Progenitor cell of endocrine pancreas (in vitro differentiated cells): ENCODE results near the gene NAA60. TPM values are rescaled to one million over a fixed set of nuclear protein-coding genes. Genes with fewer than 3 reads are reported as not detected.

Experiments
- DNase-seq: peaks from one replicate; pipeline ENCODE4 v3.0.0; 2021; ENCODE audit warnings: low spot score; ENCODE audit not compliant: unreplicated experiment
- H3K27ac Mint-ChIP-seq: 2 replicates; pipeline ENCODE4 v1.8.0; 2021; ENCODE audit warnings: mild to moderate bottlenecking, moderate library complexity, mixed read lengths
- H3K27me3 Mint-ChIP-seq: 2 replicates; pipeline ENCODE4 v1.8.0; 2021; ENCODE audit warnings: mixed read lengths
- H3K36me3 Mint-ChIP-seq: 2 replicates; pipeline ENCODE4 v1.8.0; 2022; ENCODE audit warnings: mixed read lengths; ENCODE audit not compliant: insufficient read depth
- H3K4me1 Mint-ChIP-seq: 2 replicates; pipeline ENCODE4 v1.8.0; 2021; ENCODE audit warnings: low read depth, mixed read lengths
- H3K4me3 Mint-ChIP-seq: 2 replicates; pipeline ENCODE4 v1.8.0; 2021; ENCODE audit warnings: low read depth, mild to moderate bottlenecking, moderate library complexity, mixed read lengths
- H3K9me3 Mint-ChIP-seq: 2 replicates; pipeline ENCODE4 v1.8.0; 2021; ENCODE audit warnings: low read depth, mixed read lengths
- total RNA-seq: library from RNA; stranded (reverse); gene quantifications from 2 replicates; pipeline ENCODE4 v1.2.1, GENCODE V29; 2021
- TF ChIP-seq, protein P1 (sequence below): fragments of 200-600 bp; sonication (generic); IDR thresholded peaks from one replicate; pipeline ENCODE4 v1.5.0; 2021; ENCODE audit warnings: antibody characterized with exemption, mild to moderate bottlenecking; ENCODE audit not compliant: unreplicated experiment

NAA60 gene
- total RNA-seq, 1 donor from 2014 or later = 71.3 TPM

DNA sequence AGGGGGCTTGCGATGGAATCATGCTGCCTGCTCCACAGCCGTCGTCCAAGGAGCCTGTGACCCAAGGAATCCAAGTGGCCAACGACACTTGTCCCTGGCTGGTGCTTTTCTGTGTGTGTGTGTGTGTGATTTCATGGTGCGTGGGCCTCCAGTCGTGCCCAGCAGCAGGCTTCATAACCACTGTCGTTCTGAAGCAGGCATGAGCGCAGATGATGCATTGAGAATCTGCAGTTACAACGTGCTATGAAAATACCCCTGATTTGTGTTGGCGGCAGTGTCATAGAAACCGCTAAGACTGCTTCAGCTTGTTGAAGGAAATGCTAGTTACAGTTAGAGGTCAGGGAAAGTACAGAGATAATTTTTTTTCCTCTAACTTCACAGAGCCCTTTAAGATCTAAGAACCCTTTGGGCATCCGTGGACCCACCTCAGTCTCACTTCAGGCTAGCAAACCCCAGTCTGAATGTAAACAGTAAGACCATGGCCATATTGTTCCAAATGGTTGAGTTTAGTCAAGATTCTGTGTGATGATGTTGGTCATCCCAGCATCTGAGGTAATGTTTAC is 36.3 kb downstream of the NAA60 start:
- no peak for DNase-seq
- Mint-ChIP-seq H3K36me3 (peaks cover 21% of the 10 kb centered on the region), H3K27ac (no peak overlapping the region), H3K27me3 (no peaks in the 10 kb centered on the region), H3K4me3 (no peak overlapping the region), H3K4me1 (peaks cover 7% of the 10 kb centered on the region), H3K9me3 (no peaks in the 10 kb centered on the region)
- TF ChIP-seq, protein P1, sequence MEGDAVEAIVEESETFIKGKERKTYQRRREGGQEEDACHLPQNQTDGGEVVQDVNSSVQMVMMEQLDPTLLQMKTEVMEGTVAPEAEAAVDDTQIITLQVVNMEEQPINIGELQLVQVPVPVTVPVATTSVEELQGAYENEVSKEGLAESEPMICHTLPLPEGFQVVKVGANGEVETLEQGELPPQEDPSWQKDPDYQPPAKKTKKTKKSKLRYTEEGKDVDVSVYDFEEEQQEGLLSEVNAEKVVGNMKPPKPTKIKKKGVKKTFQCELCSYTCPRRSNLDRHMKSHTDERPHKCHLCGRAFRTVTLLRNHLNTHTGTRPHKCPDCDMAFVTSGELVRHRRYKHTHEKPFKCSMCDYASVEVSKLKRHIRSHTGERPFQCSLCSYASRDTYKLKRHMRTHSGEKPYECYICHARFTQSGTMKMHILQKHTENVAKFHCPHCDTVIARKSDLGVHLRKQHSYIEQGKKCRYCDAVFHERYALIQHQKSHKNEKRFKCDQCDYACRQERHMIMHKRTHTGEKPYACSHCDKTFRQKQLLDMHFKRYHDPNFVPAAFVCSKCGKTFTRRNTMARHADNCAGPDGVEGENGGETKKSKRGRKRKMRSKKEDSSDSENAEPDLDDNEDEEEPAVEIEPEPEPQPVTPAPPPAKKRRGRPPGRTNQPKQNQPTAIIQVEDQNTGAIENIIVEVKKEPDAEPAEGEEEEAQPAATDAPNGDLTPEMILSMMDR = no peak

DNA sequence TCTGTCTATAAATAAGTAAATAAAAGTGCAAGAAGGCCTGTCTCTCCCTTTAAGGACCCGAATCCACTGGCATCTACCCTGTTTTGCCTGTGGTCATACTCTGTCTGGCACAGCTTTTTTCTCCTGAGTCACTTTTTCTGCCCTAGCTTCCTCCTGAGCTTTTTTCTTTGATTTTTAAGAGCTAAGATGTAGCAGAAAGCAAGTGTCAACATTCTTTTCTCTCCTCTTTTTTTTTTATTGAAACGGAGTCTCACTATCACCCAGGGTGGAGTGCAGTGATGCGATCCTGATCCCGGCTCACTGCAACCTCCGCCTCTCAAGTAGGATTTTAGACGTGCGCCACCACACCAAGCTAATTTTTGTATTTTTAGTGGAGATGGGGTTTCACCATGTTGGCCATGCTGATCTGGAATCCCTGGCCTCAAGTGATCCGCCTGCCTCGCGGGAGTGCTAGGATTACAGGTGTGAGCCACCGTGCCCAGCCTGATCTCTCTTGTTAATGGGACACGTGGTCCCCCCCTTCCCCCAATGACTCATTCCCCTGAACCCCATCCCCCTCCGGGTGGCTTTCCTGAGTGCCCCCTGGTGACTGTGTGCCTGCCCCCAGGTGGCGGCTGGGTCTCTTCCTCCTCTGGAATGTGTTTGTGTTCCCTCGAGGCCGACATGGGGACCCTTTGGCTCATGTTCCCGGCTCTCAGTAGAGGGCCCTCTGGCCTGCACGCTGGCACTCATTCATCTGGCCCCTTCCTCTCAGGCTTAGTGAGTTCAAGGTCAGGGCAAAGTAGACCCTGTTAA is 37.6 kb downstream of the NAA60 start:
- Mint-ChIP-seq H3K4me1 (peaks cover 7% of the 10 kb centered on the region), H3K36me3 (peaks cover 21% of the 10 kb centered on the region), H3K27me3 (no peaks in the 10 kb centered on the region), H3K27ac (peak overlapping the region; percentile 81), H3K9me3 (no peaks in the 10 kb centered on the region), H3K4me3 (no peak overlapping the region)
- no peak for DNase-seq
- TF ChIP-seq, protein P1 = no peak

DNA sequence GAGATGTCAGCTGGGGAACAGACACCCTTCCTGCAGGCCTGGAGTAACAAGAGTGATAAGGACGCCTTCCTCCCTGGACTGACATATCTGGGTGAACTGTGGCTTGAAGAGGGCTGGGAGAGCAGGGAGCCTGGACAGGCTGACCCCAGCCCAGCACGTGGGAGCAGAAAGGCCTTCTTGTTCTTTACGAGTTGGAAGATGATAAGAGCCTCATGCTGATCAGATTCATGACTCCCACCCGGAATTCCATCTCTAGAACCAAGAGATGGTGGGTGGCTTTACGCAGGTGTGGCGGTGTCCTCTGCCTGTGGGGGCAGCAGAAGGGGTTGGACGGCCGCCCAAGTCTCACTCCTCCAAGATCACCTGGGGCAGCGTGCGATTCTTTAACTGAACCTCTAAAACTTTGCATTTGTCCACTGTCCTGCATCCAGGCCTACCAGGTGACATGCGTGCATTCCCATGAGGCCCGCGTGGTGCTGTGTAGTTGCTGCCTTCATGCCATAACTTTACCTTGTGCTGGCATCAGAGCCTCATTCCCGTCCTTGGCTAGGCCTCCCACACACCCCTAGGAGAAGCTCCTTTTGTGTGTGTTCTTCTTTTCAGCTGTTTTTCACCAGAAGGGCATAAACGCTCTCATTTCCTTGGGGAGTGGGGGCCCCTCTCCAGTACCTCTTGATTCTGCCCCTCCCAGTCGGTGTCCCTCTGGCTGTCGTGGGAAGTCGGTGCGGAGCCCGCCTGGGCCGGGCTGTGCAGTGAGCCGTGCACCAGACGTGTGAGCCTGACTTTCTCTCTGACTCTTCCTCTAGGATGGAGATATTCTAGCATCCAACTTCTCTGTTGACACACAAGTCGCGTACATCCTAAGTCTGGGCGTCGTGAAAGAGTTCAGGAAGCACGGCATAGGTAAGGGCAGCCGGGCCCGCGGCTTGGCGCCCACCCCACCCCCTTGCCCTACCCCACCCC is 38.5 kb downstream of the NAA60 start:
- peaks cover 21% of the 10 kb centered on the region for H3K36me3 Mint-ChIP-seq
- no peak overlapping the region for H3K4me3 Mint-ChIP-seq
- H3K4me1 Mint-ChIP-seq = peaks cover 7% of the 10 kb centered on the region
- TF ChIP-seq, protein P1 = no peak
- H3K27ac Mint-ChIP-seq = peak overlapping the region; percentile 81
- H3K9me3 Mint-ChIP-seq = no peaks in the 10 kb centered on the region
- DNase-seq = no peak
- H3K27me3 Mint-ChIP-seq = no peaks in the 10 kb centered on the region

DNA sequence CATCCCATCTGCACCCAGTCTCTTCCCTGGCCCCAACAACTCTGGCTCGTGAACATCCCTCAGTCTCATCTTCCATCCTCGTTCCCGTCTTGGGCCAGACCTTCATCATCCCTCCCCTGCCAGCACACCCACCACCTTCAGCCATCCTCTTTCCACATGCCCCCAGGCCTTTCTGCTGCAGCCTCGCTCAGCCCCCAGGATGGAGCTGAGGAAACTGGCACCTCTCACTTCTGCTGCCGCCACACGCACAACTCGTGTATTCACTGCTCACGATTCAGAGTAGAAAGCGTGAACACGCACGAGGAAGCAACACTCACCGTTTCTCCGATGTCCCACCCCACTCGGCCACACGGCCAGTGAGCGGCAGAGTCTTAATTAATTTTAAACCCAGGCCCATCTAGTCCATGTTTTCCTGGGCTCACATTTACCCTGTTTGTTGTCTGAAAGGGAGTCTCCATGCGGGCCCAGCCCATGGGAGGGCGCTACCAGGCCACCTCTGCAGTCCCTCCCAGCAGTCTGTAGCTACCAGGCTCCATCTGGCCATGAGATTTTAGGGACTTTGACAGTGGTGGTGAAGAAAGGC is 39.3 kb downstream of the NAA60 start:
- Mint-ChIP-seq H3K27ac (peak overlapping the region; percentile 9), H3K4me3 (no peak overlapping the region), H3K9me3 (no peaks in the 10 kb centered on the region), H3K27me3 (no peaks in the 10 kb centered on the region), H3K36me3 (peaks cover 21% of the 10 kb centered on the region), H3K4me1 (peaks cover 7% of the 10 kb centered on the region)
- TF ChIP-seq, protein P1 = no peak
- no peak for DNase-seq
